Esophagus squamous epithelium (tissue), 4 donors: ENCODE measurements around the gene CHN2.

ENCODE experiments used
- CTCF ChIP-seq, 6 experiments: fragments of 450-650 bp in 4 of 6; fragments of 200-600 bp in 2 of 6; sonication (generic) in 2 of 6; IDR thresholded peaks; one replicate each; pipeline ENCODE4 v1.5.1; 2016 to 2019; ENCODE audit warnings: antibody characterized with exemption in 6 of 6, mild to moderate bottlenecking in 4 of 6, moderate library complexity in 4 of 6
- POLR2A ChIP-seq, 4 donors: fragments of 450-650 bp; IDR thresholded peaks; one replicate each; pipeline ENCODE4 v1.6.1; 2017; ENCODE audit warnings: antibody characterized with exemption in 4 of 4, mild to moderate bottlenecking in 4 of 4, moderate library complexity in 3 of 4

- TF ChIP-seq CTCF (IDR thresholded peaks at IDR 0.05) (no peak), POLR2A (IDR thresholded peaks at IDR 0.05) (no peak)
These were observed 240.6 kb downstream of the CHN2 start for GRCh38 chr7:29435167-29435566.
